Measurements from ENCODE around the gene VIPR1.
"Not testable (repeated sequence)": the region's sequence is repeated elsewhere in the genome, so short reads cannot be mapped to it uniquely, and the experiment has no call there.

VIPR1 gene

DNA sequence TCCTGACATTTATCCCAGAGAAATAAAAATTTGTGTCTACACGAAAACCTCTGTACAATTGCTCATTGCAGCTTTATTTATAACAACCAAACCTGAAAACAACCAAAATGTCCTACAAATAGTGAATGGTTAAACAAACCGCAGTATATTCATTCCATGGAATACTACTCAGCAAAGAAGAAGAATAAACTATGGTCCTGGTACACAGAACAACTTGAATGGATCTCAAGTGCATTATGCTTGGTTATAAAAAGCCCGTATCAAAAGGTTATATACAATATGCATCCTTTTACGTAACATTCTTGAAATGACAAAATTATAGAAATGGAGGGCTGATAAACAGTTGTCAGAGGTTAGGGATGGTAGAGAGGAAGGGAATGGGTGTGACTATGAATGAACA lies 75.6 kb downstream of the VIPR1 start:
- DNase-seq (ENCODE audit: low spot score): no peak

DNA sequence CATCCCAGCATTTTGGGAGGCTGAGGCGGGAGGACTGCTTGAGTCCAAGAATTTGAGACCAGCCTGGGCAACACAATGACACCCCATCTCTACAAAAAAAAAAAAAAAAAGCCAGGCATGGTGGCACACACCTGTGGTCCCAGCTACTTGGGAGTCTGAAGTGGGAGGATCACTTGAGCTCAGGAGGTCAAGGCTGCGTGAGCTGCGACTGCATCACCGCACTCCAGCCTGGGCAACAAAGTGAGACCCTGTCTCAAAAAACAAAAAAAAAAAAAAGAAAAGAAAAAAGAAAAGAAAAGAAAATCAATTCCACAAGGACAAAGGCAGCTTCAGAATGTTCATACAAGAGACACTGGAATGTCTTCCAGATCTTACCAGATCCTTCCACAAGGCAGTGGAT lies 76.9 kb downstream of the VIPR1 start:
- not testable (repeated sequence) for DNase-seq (ENCODE audit: low spot score)

DNA sequence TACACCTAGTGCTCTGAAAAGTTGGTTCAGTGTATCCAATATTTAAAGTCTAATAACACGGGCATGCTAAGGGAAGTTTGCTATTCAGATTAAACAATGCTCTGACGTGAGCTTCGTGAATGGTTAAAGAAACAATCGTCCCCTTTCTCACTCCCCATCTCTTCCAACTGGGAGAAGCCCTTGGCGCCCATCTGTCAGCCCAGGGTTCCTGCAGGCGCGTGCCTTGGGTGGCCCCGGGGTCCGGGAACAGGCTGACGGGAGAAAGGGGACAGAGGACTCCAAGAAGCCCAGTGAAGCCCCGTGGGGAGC lies 78.9 kb downstream of the VIPR1 start:
- no peak for DNase-seq (ENCODE audit: low spot score)

DNA sequence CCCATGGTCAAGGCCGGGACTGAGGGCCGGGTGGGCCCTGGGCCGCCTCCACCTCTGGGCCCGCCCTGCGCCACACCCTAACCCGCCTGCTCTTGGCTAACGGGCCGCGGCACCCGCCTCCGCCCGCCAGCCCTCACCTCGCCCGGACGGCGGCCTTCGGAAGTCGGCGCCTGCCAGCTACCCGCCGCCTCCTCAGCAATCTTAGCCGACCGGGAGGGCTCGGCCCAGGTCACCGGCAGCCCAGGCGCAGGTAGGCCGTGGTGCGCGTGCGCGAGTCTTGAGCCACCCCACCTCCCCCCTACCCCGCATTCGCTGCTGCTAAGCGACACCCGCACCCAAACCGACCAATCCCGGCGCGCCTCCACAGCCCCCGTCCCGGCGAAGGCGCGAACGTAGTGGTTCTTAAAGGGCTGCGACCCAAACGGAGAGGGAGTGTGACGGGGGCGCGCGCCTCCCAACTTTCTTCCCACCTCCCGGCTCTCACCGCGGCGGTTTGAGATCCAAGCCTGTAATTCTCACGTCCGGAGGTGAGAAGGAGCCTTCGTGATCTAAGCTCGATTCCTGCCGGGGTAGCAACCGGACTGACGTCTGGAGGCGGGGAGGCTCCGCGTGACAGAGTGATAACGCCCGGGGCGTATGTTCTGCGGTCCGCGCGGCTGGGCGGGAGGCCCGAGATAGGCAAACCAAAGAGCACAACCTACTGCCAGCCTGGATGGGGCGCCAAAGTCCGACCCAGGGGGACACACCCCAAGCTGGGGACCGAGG lies 79.4 kb downstream of the VIPR1 start, which contains the start of gene SEC22C:
TSS of gene SEC22C (minus strand) at position 259 of the 765 bp plus-strand sequence. CDS start 12,921 bp downstream, outside the sequence.
- DNase-seq (ENCODE audit: low spot score): peak; percentile 93

DNA sequence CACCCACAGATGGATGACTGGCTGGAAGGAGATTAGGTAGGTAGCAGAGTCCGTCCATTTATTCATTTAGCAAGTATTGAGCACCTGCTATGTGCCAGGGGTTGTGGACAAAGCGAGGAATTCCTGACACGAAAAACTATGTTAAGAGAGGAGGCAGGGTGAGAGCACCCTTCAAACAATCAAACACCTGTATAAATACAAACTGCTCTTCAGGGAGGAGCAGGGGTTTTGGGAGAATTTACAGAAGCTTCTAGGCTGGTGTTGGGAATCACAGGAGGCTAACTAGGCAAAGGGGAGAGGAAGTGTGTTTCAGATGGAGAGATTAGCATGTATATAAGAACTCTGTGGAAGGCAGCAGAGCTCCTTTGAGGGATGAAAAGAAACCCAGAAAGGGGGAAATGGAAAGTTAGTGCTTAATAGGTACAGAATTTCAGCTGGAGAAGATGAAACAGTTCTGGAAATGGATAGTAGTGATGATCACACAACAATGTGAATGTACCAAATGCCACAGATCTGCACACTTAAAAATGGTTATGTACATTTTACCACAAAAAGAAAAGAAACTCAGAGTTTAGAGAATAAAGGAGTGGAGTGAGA lies 80.1 kb downstream of the VIPR1 start:
- DNase-seq (ENCODE audit: low spot score): no peak
